NCI-H345 (cell line): Measurements from ENCODE around the gene POFUT2.

Experiments used
- DNase-seq: peaks from one replicate; lab custom pipeline; 2025; lab: John Stamatoyannopoulos, UW

POFUT2 gene

DNA sequence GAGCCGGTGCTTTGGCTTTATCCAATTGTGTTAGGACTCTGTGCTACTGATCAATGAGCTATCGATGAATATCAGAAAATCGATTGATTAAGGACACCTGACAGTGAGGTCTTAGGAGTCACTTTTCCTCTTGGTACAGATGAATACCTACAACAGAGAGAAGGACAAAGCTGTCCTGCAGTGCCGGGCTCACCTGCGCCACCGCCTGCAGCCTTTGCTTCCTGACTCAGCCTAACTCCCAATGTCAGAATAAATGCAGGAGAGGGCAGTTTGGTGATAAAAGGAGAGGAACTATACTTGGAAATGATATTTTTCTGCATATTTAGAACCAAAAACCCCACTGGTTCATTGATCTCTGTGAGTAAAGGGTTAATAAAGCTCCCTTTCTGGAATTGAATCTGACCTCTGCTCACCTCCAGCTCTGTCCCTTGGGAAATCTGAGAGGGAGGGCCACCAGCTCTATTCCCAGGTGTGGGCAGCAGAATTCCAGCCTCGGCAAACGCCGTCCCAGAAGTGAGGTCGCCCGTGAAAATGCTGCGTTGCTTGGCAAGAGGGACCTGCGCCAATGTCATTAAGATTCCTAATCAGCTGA is 39.3 kb downstream of the POFUT2 start:
- DNase-seq = no peak

DNA sequence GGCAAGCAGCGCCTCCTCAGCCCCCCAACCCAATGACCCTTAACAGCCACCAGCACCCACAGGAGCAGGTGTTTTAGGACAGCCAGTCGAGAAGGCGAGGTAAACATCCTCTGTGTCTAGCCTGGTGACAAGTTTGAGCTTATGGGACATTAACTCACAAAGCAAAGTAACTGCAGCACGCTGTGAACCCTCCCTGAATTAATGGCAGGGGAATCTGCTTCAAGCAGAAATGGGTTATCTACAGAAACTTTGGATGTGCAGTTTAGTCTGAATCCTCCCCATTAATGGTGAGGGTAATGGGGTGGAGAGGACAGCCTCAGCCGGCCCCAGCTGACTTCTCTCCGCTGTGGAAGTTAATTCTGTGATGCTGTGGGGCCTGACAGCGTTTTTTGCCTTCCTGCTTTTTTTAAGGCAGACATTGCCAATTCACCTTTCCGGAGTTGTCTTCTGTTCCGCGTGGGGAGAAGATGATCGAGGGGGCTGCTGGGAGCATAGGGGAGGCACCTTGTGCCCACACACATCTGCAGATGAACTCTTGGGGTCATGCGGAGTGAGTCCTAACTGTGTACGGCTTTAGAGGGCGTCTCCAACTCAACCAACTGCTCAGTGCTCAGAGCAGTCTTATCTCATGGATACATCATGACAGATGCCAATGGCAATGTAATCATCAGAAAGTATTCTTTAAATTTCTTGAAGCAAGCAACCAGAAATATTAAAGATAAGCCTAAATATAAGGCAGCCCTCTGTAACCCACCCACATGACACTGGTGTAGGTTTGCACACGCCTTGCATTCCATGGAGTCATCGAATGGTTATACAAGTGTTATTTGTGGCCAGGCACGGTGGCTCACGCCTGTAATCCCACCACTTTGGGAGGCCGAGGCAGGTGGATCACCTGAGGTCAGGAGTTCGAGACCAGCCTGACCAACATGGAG is 41.0 kb downstream of the POFUT2 start:
- no peak for DNase-seq

DNA sequence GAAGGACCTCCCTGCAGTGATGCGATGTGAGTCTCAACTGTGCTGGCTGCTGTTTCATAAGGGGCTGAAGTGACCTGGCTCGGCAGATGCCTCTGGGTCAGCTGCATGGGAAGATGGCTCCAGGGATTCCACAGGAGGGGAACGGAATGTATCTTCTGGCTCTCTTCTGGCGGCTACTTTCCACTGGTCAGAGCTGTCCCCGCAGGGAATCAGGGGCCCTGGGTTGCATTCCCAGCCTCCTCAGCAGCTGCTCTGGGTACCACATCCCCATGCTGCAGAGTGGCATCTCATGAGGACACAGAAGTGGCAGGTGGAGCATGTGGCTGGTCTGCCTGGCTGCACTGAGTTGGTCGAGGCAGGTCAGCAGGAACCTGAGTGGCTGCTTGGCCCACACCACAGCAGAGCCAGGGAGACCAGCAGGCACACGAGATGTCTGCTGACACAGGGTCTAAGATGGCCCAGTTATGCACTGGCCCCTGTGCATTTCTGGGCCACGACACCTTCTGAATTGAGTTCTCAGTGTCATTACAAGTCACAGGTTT is 42.8 kb downstream of the POFUT2 start:
- DNase-seq = no peak

DNA sequence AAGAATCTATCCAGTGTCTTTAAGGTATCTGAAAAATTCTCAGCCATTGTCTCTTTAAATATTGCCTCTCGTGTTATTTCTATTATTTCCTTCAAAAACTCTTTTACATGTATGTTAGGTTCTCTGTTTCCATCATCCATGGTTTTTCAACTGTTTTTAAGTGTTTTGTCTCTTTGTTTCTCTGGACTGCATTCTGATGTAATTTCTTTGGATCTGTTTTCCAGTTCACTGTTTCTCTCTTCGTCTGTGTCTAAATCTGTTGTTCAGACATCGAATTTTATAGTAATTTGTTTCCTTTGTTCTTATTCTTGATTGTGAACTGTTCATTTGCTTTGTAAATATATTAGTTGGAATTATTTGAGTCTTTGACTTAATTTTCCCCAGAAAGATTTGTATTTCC is 44.1 kb downstream of the POFUT2 start:
- no peak for DNase-seq

DNA sequence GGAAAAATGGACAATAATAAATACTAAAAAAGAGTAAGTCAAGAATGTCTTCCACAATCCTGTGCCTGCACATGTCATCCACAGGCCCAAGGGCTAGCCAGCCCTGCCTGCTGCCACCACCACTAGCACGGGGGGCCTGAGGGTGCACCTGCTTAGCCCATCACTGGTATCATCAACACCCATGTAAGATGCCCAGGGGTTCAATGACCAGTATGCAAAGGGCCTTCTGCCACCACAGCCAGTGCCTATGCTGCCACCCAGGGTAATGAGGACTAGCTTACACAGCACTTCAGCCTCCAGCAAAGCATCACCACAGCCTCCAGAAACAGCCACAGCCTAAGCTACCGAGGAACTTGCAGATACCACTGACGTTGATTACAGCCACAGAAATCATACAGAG is 46.3 kb downstream of the POFUT2 start:
- no peak for DNase-seq

DNA sequence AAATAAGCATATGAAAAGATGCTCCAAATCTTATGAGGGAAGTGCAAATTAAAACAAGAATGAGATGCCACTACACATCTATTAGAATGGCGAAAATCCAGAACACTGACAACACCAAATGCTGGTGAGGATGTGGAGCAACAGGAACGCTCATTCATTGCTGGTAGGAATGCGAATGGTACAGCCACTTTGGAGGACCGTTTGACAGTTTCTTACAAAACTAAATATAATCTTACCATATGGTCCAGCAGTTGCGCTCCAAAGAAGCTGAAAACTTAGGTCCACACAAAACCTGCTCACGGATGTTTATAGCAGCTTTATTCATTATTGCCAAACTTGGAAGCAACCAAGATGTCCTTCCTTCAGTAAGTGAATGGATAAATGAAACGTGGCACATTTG is 50.3 kb downstream of the POFUT2 start:
- no peak for DNase-seq

DNA sequence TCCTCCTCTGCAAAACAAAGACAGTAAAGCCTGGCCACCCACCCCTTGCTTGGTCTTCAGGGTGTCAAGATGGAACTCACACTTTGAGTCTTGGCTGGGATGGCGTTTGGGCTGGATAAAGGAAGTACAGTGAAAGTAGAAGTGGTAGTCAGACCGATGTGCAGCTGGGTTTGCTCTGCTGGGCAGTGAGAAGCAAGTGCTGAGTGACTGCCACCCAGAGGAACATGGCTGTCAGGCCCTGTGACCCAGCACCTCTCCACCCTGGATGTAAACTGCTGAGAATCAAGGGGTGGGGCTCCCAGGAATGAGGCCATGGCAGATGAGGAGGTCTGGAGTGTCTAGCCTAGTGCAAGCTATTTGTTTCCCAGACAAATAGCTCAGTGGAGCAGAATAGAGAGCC is 51.2 kb downstream of the POFUT2 start:
- DNase-seq = no peak

DNA sequence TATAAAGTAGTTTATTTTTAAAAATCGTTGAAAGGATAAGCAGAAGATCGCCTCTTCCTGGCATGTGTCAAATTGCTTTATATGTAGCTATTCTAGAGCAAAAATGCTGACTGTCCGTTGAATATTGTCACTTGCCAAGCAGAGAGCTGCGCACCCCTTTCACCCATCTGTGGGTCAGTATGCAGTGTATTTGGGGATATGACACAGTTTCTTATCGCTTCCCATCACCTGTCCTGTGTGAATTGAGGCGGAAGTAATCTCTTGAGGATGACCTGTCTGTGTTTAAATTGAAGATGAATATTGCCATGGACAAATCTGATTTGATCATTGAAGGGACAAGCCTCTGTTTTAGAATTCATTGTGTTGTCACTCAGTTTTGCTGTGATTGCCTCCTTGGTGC is 52.2 kb downstream of the POFUT2 start:
- no peak for DNase-seq

DNA sequence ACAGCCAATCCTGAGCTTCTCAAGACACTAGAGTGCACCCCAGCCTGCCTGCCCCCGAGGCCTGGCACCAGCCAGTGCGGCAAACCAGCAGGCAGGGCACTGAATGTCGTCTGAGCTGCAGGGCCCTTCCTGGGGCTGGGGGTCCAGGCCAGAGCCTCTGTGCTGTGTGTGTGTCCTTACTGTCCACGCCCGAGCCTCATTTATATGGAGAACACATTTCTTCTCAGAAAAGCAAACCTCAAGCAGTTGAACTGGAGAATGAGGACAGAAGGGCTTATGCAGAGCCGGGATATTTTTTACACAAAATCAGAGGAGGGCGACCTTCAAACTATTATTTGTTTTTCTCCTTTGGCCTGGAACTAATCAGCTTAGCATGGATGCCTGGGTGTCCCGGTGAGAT is 52.7 kb downstream of the POFUT2 start:
- no peak for DNase-seq

DNA sequence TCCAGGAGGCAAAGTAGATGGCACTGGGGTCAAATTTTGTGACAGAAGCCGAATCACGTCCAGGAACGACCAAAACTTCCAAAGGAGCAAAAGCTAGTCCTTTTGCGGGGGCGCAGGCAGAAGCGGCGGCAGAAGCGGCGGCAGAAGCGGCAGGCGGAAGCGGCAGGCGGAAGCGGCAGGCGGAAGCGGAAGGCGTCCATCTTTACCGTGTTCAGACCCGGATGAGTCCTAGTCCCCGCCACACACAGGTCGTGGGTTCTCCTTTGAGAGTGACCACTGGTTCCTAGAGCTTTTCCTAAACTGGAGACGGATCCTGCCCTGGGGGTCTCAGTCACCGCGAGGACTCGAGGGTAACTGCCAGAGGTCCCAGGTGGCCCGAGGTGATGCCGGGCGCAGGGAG is 53.6 kb downstream of the POFUT2 start:
- no peak for DNase-seq

DNA sequence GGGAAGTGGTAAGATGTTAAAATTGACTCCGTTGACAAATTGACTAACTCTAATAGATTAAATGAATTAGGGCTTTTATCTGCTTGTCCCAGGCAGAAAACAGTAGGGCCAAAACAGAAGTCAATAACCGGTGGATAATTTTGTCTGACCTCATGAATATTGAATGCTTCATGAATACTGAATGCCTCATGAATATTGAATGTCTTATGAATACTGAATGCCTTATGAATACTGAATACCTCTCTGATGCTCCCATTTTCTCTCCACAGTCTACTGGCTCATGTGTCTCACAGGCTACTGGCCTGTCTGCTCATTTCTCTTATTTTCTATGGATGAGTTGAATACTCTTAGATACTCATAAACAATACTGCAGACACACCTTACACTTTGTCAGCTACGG is 56.0 kb downstream of the POFUT2 start:
- no peak for DNase-seq

DNA sequence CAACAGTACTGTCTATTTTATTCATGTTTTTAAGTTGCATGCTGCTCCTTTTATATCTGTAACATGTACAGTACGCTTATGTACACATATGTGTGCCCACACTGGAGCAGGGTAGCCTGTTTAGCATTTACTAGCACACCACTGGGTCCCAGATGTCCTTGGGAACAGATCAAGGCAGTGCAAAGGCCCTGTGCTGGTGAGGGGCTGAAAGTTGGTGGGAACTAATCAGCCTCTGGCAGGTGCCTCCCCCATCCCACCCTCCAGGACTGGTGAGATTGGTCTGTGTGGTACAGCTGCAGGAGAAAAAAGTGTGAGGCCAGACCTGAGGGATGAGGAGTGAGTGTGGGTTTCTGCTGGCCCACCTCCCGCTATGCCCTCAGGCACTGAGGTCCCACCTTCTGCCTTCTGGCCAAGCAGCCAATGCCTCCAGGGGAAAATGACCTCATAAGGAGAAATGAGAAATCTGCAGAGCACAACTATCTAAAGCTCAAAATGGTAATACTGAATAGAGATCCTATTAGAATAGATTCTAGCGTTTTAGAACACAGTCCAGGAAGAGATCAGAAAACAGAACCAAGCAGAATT is 58.9 kb downstream of the POFUT2 start:
- no peak for DNase-seq

DNA sequence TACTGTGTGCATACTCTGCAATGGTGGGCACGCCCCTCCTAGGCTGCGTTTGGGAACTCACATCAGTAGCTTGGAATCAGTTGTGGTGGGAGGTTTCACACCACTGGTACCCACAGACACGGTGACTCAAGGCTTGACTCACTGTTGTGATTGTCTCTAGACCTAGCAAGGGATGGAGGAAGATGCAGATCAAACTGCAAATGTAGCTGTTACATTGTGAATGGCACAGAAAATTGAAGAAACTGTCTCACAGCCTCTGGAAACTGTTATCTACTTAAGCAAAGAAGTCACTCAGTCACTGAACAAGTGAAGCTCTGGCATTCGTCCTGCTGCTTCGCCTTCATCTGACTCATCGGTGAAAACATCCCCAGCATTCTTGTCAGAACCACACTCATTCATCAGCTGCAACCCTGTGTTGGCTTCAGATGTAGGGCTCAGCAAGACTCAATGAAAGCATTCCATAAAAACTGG is 59.5 kb downstream of the POFUT2 start:
- DNase-seq = no peak

DNA sequence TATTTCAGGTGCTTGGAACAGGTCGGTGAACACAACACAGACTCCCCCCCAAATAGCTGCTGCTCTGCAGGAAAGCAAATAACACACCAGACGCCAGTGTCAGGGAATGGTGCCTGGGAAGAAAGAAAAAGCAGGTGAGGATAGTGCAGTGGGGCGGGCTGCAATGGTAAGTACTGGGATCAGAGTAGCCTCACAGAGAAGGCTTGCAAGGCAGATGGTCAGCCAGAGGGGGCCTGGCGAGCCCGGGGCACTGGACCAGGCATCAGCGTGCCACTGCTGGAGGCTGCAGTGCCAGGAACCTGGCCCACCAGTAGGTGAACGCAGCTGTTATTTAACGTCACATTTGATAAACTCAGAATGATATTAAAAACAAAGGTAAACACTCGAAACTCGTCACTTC is 60.0 kb downstream of the POFUT2 start:
- DNase-seq = no peak

DNA sequence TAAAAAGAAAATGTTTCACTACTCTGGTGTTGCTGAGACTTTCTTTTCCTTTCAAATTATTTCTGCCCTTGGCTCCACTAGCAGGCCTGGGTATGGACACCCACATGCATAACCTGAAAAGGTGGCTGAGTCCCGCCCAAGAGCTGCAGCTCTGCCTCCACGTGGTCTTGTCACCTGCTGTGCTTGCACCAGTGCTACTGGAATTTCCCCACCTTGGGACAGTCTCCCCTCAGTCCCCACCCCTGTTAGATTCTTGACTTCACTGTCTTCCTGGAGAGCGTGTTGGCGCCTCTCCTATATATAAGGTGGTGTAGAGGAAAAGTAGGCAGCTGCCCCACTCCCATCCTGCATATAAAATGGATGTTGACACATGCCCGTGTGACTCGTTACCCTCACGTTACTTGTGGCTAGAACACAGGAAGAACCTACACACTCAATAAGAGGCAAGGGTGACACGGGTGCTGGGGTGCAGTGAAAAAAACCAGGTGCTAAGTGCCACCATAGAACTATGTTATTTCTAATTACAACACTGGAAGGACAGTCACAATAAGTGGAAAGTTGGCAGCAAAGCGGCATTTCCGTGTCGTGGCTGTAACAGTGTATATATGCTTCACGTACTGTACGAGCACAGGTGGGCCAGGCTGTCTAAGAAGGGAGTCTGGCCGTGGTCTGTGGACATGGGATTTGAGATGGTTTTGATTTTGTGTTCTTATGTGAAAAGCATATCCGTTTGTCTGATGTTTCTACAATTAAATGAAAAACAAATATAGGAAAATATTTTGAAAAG is 61.0 kb downstream of the POFUT2 start:
- no peak for DNase-seq

DNA sequence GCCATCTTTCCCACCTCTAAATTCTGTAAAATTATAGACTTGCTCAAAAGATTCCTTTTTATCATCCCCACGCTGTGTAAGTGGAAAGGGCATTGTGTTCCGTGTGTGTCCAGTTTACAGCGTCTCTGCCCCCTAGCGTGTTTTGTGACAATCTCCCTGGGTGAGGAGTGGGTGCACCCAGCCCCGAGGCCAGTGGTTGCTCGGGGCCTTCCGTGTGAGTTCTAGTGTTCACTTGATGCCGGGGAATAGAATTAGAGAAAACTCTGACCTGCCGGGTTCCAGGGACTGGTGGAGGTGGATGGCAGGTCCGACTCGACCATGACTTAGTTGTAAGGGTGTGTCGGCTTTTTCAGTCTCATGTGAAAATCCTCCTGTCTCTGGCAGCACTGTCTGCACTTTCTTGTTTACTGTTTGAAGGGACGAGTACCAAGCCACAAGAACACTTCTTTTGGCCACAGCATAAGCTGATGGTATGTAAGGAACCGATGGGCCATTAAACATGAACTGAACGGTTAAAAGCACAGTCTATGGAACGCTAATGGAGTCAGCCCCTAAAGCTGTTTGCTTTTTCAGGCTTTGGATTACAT is 61.9 kb downstream of the POFUT2 start:
- no peak for DNase-seq

DNA sequence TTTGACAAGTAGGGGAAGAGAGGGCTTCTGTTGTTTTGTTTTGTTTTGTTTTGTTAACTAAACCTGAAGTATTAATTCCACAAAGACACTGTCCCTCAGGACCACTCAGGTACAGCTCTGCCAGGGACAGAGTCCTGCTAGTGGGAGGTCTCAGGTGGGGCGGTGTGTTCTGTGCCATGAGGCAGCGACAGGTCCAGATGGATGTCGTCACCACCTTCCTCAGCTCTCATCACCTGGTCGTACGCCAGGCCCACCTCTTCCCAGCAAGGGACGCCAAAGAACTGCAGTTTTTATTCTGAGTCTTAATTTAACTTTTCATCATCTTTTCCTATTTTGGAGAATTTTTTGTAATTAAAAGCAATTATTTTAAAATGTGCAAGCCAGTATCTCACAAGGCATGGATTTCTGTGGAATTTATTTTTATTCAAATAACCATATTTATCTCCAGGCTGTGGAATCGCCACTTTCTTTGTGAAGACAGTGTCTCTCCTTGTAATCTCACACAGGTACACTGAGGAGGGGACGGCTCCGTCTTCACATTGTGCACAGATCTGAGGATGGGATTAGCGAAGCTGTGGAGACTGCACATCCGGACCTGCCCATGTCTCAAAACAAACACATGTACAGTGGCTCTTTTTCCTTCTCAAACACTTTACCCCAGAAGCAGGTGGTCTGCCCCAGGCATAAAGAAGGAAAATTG is 62.5 kb downstream of the POFUT2 start:
- DNase-seq = no peak

DNA sequence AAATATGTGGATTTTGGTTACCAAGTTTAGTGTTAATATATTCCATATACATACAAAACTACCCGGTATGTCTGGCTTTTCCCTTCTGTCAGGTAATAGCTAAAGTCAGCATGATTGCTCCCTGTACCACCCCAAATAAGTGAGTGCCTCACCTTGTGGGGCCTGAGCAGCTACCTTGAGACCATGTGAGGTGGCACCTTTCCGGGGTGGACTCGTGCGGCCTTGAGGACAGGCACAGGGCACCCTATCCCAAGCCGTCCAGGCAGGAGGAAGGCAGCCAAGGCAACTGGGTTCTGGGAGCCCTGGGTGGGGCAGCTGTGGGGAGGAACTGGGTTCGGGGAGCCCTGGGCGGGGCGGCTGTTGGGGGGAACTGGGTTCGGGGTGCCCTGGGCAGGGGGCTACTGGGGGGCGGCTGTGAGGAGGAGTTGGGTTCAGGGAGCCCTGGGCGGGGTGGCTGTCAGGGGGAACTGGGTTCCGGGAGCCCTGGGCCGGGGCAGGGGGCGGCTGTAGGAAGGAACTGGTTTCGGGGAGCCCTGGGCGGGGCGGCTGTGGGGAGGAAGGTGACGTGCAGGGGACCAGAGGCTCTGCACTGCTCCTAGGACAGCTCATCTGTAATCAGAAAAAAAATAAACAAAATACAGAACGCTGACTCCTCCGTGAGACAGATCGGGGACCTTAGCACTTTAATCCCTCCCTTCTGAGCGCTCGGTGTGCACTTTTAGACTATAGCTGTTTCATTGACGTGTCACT is 63.3 kb downstream of the POFUT2 start:
- no peak for DNase-seq

DNA sequence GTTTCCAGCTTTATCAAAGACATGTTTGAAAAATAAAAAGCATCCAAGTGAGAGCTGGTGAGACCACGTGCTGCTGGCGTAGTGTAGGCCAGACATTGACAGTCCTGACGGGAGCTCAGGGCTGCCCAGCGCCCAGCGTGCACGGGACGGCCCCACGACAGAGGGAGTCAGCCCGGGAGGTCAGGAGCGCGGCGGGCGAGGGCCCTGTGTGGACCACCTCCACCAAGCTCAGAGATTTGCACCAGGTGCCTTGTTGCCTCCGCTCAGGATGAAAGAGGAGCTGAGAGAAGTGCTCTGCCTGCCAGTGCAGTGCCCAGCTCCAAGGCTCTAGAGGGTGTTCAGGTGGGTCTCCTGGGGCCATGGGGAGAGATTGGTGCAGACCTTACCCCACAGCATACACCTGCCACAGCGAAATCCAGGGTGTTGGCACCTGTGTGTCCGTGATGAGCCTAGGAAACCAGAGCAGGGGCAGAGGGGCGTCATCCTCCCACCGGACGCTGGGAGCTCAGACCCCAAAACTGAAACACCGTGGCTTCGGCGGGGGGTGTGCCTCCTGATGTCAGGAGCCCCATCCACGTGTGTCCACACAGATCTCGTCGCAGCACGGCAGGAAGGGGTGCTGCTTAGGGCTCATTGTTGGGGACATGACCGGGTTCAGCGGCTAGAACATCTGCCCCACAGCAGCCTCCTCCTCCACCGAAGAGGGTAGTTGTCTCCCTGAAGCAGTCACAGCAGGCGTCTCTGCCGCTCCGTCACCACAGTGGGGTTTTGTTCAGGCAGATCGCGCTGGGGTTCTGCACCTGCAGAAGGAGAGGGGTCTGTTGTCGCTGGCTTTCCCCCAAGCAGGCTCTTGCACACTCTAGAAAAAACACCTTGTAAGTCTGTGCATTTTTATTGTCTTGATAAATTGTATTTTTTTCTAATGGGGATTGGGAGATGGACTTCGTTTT is 64.2 kb downstream of the POFUT2 start:
- DNase-seq = no peak
